DMS153 treated with DMSO at 0.1 percent for 48 hours (cell line): ENCODE measurements around the gene MYO15B.

Experiments used
- DNase-seq: peaks from one replicate; lab custom pipeline; 2025; ENCODE audit not compliant: unreplicated experiment; lab: John Stamatoyannopoulos, UW

The MYO15B gene

GRCh38 chr17:75601057-75601987 lies 13.7 kb downstream of the MYO15B start:
- no peak for DNase-seq

GRCh38 chr17:75602644-75603043 lies 15.0 kb downstream of the MYO15B start:
- DNase-seq = no peak

GRCh38 chr17:75603123-75603522 lies 15.5 kb downstream of the MYO15B start:
- DNase-seq = no peak

GRCh38 chr17:75604034-75604695 lies 16.6 kb downstream of the MYO15B start:
- no peak for DNase-seq

- no peak for DNase-seq
Measured at GRCh38 chr17:75605790-75606189, 18.2 kb downstream of the MYO15B start.

- DNase-seq = no peak
Measured at GRCh38 chr17:75607086-75607485, 19.5 kb downstream of the MYO15B start.

GRCh38 chr17:75610103-75610984 lies 22.7 kb downstream of the MYO15B start:
- no peak for DNase-seq

- no peak for DNase-seq
Measured at GRCh38 chr17:75611851-75612429, 24.3 kb downstream of the MYO15B start.

GRCh38 chr17:75612906-75613626 lies 25.5 kb downstream of the MYO15B start:
- no peak for DNase-seq

- DNase-seq = no peak
Measured at GRCh38 chr17:75614006-75614405, 26.4 kb downstream of the MYO15B start.

GRCh38 chr17:75614556-75615270 lies 27.1 kb downstream of the MYO15B start:
- DNase-seq = no peak

GRCh38 chr17:75615301-75615700 lies 27.7 kb downstream of the MYO15B start:
- DNase-seq = no peak

- DNase-seq = no peak
Measured at GRCh38 chr17:75616521-75617122, 29.0 kb downstream of the MYO15B start.

- DNase-seq = no peak
Measured at GRCh38 chr17:75617218-75617617, 29.6 kb downstream of the MYO15B start.

- DNase-seq = no peak
Measured at GRCh38 chr17:75617675-75618074, 30.1 kb downstream of the MYO15B start.

GRCh38 chr17:75619506-75620431 lies 32.2 kb downstream of the MYO15B start:
- no peak for DNase-seq

- DNase-seq = no peak
Measured at GRCh38 chr17:75621489-75621888, 33.9 kb downstream of the MYO15B start.

GRCh38 chr17:75622076-75622475 lies 34.5 kb downstream of the MYO15B start:
- no peak for DNase-seq
